Thyroid gland (tissue), 4 donors: ENCODE results near the gene ADAMTS20.
"Not testable (repeated sequence)": the region's sequence is repeated elsewhere in the genome, so short reads cannot be mapped to it uniquely, and the experiment has no call there.

Experiments used
- CTCF ChIP-seq, 6 experiments: fragments of 200-600 bp in 3 of 6; fragments of 450-650 bp in 3 of 6; sonication (generic) in 3 of 6; IDR thresholded peaks; one replicate each; pipeline ENCODE4 v1.5.1; 2016 to 2019; ENCODE audit warnings: antibody characterized with exemption in 6 of 6, mild to moderate bottlenecking in 2 of 6, inconsistent platforms in 1 of 6, moderate library complexity in 1 of 6
- POLR2A ChIP-seq, 2 donors: fragments of 450-650 bp; IDR thresholded peaks; one replicate each; pipeline ENCODE4 v1.6.1; 2017; ENCODE audit warnings: antibody characterized with exemption in 2 of 2, mild to moderate bottlenecking in 2 of 2, moderate library complexity in 1 of 2

- not testable (repeated sequence) for TF ChIP-seq CTCF, POLR2A (IDR thresholded peaks at IDR 0.05)
These were observed 14.3 kb downstream of the ADAMTS20 start for GRCh38 chr12:43537675-43538074.
